Hindlimb muscle (tissue), 1 donor: Measurements from ENCODE around the gene FGF21. TPM values are rescaled to one million over a fixed set of nuclear protein-coding genes. Genes with fewer than 3 reads are reported as not detected.
"Not testable (repeated sequence)": the region's sequence is repeated elsewhere in the genome, so short reads cannot be mapped to it uniquely, and the experiment has no call there.

Experiments
- DNase-seq: peaks from one replicate; pipeline ENCODE4 v3.0.0-alpha.2; 2013
- polyA plus RNA-seq: library from polyadenylated mRNA; unstranded; fragments of 120-200 nt; gene quantifications from one replicate; pipeline ENCODE4 v1.2.1, GENCODE V29; 2013; ENCODE audit not compliant: insufficient read length

The FGF21 gene, protein sequence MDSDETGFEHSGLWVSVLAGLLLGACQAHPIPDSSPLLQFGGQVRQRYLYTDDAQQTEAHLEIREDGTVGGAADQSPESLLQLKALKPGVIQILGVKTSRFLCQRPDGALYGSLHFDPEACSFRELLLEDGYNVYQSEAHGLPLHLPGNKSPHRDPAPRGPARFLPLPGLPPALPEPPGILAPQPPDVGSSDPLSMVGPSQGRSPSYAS
- not detected for polyA plus RNA-seq

DNA sequence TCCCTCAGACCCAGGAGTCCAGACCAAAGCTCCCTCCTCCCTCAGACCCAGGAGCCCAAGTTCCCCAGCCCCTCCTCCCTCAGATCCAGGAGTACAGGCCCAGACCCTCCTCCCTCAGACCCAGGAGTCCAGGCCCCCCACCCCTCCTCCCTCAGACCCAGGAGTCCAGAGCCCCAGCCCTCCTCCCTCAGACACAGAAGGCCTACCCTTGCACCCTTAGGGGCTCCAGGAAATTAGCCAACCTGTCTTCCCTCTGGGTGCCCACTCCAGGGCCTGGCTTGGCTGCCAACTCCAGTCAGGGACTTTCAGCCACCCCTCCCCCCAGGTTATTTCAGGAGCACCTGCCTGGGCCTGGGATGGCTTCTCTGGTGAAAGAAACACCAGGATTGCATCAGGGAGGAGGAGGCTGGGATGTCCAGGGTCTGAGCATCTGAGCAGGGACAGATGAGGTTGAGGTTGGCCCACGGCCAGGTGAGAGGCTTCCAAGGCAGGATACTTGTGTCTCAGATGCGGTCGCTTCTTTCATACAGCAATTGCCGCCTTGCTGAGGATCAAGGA is at the start of gene FGF21:
TSS of gene FGF21 (plus strand) at position 441 of the 558 bp plus-strand sequence. CDS start 713 bp downstream, outside the sequence.
- DNase-seq: no peak

DNA sequence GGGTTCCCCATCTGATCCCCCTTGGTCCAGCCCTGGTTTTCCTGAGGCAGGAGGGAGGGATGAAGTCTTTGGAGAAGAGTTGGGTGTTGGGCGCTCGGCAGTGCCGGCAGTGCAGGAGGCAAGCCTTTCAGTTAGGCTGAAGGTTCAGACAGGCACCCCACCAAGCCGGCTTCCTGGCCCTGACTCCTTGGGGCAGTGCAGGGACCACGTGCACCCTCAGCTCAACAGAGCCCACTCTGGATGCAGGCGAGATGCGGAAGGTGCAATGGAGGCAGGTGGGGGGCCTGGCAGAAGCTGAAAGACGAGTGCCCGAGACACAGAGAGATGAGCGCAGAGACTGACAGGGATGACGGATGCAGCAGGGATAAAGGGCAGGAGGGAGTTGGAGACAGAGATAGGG is 46.9 kb upstream of the FGF21 start:
- no peak for DNase-seq

DNA sequence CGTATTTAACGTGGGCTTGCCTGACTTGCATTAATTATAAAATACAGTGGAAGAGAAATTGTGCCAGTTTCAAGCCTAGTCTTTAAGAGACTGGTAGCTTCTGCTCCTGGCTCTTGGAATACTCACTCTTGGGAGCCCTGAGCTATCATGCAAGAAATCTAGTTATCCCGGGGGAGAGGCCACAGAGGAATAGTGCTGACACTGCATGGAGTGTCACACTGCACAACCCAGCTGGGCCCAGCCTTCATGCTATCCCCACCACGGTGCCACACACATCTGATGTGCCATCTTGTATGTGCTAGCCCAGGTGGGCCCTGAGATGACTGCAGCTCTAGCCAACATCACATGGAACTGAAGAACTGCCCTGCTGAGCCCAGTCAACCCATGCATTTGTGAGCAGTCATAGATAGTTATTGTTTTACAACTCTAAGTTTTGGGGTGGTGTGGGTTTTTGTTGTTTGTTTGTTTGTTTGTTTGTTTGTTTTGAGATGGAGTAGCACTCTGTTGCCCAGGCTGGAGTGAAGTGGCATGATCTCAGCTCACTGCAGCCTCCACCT is 44.1 kb upstream of the FGF21 start:
- no peak for DNase-seq

DNA sequence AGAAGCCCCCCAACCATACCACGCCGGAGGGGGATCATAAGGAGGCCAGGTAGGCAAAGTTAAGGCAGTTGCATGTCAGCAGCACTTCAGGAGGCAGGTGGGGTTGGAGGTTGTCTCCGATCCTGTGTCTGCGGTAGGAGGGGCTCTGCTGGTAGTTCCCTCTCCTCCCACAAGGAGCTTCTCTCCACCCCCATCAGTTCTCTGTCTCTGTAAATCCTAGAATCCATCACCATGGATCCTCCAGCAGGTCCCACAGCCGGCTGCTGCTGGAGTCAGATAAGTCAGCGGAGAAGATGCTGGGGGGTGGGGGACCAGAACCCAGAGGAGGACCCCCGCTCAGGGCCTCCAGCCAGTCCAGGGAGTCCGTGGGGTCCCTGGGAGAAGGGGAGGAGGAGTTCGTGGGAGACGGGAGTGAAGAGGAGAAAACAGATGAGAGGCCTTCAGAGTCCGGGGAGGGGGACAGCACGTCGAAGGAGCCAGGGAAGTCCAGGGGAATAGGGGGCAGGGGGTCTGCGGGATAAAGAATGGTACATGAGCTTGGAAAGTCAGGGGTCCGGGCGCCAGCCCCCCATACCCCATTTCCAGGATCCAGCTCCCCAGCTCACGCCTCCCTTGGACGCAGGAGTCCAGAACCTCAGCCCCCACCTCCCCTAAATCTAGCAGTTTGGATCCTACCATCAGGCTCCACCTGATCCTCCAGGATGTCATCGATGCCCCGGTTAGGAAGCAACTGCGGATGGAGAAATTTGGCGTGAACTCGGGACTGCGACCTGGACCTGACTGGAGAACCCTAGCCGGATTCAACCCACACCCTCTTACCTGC is 42.1 kb upstream of the FGF21 start:
- DNase-seq: no peak

DNA sequence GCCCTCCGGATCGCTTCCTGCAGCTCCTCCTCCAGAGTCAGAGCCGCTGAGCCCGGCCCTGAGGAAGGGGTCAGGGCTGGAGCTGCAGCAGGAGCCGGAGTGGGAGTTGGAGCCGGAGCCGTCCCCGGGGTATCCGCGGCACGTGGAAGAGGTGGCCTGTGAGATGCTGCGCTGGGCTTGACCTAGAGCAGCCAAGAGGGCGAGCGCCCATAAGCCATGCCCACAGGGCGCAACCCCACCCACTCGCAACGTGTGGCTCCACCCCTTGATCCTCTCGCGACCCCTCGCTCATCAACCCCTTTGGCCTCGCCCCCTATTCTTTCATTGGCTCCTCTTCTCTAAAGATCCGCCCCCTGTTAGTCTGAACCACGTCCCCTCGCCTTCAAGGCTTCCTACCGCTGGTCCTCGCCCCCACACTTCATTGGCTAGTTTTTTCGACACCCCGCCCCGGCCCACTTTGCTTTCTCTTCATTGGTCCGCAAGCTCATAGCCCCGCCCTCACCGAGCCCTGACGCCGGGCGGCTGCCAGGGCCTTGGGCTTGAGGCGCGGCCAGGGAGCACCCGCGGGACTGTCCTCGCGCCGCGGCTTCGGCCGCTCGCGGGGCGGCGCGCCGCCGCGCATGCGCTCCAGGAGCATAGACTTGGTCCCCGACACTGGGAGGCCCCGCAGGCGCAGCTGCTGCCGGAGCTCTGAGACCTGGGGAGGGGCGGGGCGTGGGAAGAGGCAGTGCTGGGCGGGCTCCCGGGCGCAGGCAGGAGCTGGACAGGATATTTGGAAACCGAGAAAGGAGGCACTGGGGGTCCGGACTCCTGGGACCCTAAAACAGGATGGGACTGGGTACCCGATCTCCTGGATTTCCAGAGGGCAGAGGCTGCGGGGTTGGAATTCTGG is 41.2 kb upstream of the FGF21 start:
- DNase-seq: peak; percentile 100

DNA sequence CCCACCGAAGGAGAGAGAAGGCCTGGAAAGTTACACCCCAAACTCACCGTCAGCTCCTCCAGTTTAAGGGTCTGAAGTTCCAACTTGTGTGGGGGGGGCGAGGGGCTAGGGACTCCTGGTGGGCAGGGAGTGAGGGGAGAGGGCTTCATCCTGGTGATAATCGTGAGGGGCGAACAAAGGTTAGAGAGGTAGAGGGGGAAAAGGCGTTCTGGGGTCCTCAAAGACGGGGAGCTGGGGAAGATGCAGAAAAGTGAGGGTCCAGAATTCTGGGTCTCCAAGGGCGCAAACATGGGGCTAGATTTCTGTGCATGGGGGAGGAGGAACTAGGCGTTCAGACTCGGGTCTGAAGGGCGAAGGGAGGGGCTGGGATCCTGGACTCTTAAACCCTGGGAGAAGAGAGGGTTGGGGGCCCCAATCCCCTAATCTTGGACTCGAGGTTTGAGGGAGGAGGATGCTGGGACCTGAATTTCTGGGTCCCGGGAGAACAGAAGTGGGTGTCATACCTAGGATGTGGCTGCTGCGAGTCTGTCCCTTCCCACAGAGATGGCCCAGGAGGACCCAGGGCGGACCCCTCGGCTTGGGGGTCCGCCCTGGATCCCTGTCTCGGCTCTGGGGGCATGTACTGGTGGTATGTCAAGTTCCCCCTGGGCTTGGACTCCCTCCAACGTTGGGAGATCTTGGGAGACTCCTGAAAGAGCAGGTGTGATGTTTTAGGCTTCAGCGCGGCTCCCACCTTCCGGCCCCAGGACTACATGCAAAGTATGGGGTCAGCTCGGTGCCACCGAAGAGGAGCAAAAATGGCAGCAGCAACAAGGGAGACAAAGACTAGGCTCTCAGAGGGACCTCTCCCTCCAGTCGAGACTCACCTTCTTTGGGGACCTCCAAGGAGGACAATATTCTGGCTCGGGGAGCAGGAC is 40.3 kb upstream of the FGF21 start:
- no peak for DNase-seq

DNA sequence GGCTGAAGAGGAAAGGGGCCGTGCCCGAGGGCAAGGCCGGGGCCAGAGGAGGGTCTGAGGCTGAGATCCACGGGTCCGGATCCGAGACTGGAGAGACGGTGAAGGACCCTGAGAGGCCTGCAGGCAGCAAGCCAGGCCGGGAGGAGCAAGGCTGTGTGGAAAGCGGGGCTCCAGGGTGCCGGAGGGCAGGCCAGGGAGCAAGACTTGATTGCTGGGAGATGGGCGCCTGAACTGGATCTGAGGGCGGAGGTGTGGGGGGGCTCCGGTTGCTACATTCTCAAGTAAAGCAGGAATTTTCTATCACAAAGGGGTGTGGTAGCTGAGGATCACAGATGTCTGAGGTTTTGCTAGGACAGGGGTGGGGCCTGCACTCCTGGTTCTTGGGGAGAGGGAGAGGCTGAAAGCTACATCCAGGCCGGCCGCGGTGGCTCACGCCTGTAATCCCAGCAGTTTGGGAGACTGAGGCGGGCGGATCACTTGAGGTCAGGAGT is 39.6 kb upstream of the FGF21 start:
- DNase-seq: no peak

DNA sequence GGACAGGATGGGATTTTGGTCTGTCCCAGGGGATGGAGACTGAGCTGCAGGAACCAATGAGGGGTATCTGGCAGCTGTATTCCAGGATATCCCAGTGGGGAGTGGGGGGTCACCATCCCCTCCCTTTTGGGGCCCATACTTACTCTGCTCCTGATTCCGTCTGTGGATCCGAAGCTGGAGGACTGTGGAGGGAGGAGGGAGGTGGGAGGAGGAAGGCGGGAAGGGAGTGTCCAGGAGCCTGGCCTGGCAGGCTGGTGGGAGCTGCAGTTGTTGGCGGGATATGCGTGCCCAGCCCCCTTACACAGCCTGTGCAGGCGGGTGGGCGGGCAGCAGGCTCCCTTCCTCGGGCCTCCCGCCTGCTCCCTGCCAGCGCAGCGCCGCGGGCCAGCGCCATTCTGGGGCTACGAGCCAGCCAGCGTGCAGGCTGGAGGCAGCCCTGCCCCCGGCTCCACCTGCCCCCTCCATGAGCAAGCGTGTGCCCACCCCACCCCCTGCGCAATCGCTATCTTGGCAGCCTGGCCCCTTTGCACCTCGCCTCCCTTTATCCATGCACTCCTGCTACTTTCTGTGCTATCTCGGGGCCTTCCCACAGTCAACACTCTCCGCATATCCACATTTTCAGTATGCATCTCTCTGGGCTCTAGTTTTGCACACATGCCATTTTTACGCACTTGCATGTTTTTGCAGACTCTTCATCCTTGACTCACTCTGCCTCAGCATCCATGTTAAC is 38.6 kb upstream of the FGF21 start:
- peak; percentile 86 for DNase-seq

DNA sequence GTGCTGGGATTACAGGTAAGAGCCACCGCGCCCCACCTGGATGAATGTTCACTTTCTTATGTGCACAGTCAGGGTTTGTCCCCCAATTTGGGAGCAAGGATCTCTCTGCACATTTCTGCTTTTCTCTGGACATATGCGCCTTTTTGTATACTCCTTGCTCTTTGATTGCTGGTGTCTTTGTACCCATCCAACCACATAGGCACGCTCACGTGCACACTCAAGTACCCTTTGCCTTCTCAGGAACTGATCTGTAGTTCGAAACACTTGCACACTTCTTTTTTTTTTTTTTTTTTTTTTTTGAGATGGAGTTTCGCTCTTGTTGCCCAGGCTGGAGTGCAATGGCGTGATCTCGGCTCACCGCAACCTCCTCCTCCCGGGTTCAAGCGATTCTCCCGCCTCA is 37.2 kb upstream of the FGF21 start:
- DNase-seq: not testable (repeated sequence)

DNA sequence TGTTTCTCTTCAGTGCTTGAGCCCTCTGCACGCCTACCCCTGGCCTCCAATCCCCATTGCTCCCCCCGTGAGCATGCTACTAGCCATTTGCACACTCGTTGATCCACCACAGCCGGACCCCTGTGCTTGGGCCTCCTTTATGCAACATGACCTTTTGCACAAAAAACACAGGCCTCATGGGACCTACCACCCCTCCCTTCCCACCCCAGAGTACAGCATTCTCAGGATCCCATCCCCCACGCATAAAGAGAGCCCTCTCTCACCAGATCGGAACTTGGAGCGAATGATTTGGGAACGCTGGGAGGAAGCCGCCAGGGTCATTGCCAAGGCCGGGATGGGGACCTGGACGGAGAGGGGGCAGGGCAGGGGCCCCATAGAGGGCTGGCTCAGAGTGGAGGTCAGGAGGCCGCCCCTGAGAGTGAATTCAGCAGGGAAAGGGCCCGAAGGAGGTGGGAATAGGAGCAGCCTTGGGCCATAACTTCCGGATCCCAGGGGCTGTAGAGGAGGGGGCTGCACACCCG is 36.6 kb upstream of the FGF21 start:
- DNase-seq: no peak

DNA sequence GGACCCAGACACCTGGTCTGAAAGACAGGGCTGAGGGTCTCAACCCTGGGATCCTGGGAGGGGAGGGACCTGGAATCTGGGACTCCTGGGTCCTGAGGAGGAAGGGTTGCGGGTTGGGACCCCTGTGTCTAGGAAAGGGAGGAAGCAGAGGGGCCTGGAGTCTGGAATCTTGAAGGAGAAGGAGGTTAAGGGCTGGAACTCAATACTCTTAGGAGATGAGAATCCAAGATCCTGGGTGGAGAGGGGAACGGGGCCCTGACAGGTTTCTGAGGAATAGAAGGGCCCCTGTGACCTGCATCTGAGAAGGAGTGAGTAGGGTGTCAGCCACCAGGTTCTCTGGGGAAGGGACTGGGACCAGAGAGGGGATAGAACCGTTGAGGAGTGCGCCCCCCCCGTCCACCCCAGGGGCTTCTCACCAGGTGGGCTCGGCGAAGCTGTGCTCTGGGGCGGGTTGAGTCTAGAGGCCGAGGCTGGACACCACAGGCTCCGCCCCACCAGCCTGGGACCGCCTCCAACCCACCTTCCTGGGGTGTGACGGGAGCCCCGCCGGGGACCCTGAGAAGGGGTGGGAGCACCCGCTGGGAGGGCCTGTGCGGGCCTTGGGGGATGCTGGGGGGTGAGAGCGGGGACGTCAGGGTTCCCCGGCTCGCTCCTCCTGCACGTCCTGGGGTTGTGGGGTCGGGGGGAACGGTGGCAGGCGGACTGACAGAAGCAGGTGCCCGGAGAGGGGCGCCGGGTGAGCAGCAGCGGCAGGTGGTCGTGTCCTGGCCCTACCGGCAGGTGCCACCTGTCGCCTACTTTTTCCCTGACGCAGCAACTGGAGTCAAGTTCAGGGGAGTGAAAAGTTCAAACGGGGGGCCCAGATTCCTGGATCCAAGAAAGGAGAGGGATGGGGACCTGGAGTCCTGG is 35.8 kb upstream of the FGF21 start, which contains the start of gene MAMSTR:
TSS of gene MAMSTR (minus strand) at position 463 of the 909 bp plus-strand sequence. CDS start 694 bp downstream, outside the sequence.
- no peak for DNase-seq

DNA sequence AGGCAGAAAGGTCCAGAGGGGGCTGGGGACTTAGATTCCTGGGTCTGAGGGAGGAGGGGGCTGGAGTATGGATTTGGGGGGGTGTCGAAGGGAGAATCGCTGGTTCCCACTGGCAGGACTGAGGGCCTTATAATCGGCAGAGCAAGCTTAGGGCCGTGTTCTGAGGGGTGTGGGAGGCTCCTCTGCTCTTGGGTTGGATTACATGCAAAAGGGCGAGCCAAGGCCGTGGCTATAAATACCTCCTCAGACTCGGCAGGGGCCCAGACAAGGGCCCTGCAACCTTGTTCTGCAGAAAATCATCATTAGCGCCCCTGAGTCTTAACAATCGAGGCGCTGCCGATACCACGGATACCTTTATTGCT is 35.1 kb upstream of the FGF21 start:
- no peak for DNase-seq

DNA sequence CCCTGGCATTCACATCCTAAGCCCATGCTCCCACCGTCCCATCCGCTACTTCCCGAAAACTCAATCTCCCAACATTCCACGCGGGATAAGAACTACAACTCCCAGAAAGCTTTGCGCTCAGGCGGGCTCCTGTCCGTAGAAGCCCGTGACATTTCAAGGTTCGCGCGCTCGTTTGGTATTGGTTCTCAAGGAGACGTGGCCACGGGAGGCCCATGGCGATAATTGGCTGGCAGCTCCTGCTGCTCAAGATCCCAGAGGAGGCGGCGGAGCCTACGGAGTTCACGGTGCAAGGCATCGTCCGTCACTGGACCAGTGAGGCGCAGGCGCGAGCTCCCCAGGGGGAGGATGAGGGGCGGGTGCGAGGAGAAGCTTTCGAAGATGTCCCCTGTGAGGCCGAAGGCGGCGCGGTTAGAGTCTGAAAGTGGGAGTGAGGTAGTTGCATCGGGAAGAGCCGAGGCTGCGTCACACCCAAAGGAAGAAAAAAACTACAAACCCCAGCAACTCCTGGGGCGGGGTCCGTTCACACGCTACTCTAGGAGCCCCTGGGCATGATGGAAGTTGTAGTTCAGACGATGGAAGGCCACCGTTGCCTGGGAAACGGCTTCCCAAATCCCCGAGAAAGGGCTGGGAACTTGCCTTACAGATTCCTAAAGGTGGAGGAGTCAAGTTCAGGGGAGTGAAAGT is 34.6 kb upstream of the FGF21 start:
- DNase-seq: peak; percentile 99

DNA sequence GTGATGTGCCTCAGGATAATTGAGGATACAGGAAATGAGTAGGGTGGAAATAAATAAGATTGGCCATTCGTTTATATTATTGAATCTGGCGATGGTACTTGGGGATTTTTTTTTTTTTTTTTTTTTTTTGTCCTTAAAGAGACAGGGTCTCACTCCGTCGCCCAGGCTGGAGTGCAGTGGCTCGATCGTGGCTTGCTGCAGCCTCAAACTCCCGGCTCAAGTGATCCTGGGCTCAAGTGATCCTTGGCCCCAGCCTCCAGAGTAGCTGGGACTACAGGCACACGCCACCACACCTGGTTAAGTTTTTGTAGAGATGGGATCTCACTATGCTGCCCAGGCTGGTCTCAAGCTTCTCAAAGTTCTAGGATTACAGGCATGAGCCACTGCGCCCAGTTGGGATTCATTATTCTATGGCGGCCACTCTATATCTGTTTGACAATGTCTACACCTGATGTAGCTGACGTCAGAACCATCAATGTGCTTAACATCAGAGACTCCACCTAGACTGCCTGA is 33.1 kb upstream of the FGF21 start:
- no peak for DNase-seq

DNA sequence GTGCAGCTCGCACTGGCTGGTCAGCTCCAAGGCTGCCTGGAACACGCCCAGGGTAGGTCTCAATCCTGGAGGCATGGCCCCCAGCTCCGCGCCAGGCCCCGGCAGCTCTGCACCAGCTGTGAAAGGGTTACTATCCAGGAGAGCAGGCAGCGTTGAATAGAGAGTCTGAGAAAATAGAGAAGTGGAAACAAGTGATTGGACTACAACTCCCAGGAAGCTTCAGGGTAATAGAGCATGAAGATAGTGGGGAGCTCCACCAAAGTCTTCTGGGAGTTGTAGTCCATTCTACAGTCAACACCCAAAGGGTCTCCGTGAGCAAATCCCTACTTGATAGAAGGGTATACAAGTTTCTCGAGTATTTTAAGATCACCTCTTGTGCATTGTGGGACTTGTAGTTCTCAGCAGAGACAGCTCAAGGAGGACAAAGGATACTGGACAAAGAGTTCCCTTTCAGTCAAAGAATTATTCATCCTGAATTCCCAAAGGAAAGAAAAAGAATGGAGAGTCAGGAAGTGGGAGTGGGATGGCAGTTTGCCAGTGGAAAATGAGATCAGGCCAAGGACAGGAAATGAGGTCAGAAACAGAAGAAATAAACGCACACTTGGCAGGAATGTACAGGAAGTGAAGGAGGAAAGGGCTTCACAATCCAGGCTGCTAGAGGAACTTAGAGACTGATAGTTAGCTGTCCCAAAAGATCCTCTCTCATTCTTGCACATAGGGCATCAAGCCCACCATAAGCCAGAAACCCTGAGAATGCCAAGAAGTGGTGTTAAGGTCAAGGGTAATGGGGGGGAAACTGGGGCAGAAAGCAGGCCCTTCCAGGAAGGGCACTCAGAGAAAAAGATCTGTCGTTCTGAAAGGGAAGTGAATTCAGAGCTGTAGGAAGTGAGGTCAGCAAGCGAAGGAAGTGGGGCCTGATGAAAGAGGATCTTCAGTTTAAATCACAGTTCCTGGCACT is 30.2 kb upstream of the FGF21 start:
- peak; percentile 87 for DNase-seq

DNA sequence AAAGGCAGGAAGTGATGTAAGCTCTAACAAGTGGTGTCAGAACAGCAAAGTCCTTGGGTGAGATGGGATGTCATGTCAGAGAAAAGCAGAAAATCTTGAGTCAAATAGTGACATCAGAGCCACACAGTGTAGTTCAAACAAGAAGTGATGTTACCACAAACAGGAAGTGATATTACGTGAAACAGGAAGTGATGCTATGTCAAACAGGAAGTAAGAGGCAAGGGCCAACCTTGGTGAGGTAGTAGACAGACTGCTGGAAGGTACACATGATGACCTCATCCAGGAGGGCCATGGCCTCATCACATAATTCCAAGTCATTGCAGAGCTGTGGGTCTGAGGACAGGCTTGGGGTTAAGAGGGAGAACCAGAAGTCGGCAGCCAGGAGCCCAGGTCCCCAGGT is 28.8 kb upstream of the FGF21 start:
- no peak for DNase-seq
